ENCODE data around the gene LYPD3.
A peak's percentile ranks its signal among the peaks of the same experiment; 100 is the strongest.

Gene LYPD3

GRCh38 chr19:43485951-43486350, 20.5 kb upstream of the LYPD3 start:
- DNase-seq = no peak

- DNase-seq = no peak
Measured at GRCh38 chr19:43483281-43483680, 17.9 kb upstream of the LYPD3 start.

- no peak for DNase-seq
Measured at GRCh38 chr19:43482193-43482592, 16.8 kb upstream of the LYPD3 start.

- DNase-seq = no peak
Measured at GRCh38 chr19:43481701-43482100, 16.3 kb upstream of the LYPD3 start.

- no peak for DNase-seq
Measured at GRCh38 chr19:43480574-43480973, 15.2 kb upstream of the LYPD3 start.

- no peak for DNase-seq
Measured at GRCh38 chr19:43479961-43480561, 14.7 kb upstream of the LYPD3 start.

- DNase-seq = no peak
Measured at GRCh38 chr19:43479226-43479625, 13.8 kb upstream of the LYPD3 start.

- no peak for DNase-seq
Measured at GRCh38 chr19:43478323-43478722, 12.9 kb upstream of the LYPD3 start.

GRCh38 chr19:43476606-43477005, 11.2 kb upstream of the LYPD3 start:
- DNase-seq = no peak

GRCh38 chr19:43474986-43475705, 9.7 kb upstream of the LYPD3 start:
- peak; percentile 95 for DNase-seq

GRCh38 chr19:43474487-43474886, 9.1 kb upstream of the LYPD3 start:
- DNase-seq = no peak

GRCh38 chr19:43471091-43471490, 5.7 kb upstream of the LYPD3 start:
- no peak for DNase-seq

- DNase-seq = peak; percentile 66
Measured at GRCh38 chr19:43470288-43470687, 4.9 kb upstream of the LYPD3 start.

- DNase-seq = peak; percentile 58
Measured at GRCh38 chr19:43469160-43469480, 3.7 kb upstream of the LYPD3 start.

- DNase-seq = no peak
Measured at GRCh38 chr19:43468354-43469159, 3.1 kb upstream of the LYPD3 start.

- DNase-seq = no peak
Measured at GRCh38 chr19:43467730-43468129, 2.3 kb upstream of the LYPD3 start.

- DNase-seq = no peak
Measured at GRCh38 chr19:43467276-43467675, 1.9 kb upstream of the LYPD3 start.

GRCh38 chr19:43466793-43467192, 1.4 kb upstream of the LYPD3 start:
- no peak for DNase-seq

GRCh38 chr19:43464134-43464775, 1.2 kb downstream of the LYPD3 start:
- DNase-seq = no peak

GRCh38 chr19:43463381-43464133, 1.9 kb downstream of the LYPD3 start:
- peak; percentile 99 for DNase-seq

GRCh38 chr19:43462785-43463380, 2.5 kb downstream of the LYPD3 start:
- DNase-seq = no peak

- no peak for DNase-seq
Measured at GRCh38 chr19:43462383-43462782, 3.0 kb downstream of the LYPD3 start.
